Body of pancreas (tissue), 4 donors: ENCODE measurements around the gene CCDC92B. TPM values are rescaled to one million over a fixed set of nuclear protein-coding genes. Genes with fewer than 3 reads are reported as not detected.

Source experiments
- ATAC-seq: fragments of 150-250 bp; one replicate; pipeline ENCODE4 v1.9.1; 2016
- DNase-seq, 4 donors: peaks; one replicate each; pipeline ENCODE4 v3.0.0-alpha.2; 2019
- H3K27ac ChIP-seq, 4 donors: fragments of 200-600 bp; sonication (generic); 1 replicate in 3 of 4; 2 replicates in 1 of 4; pipeline versions ENCODE4 v1.5.1 to v1.6.1; 2016 to 2019; ENCODE audit warnings: mild to moderate bottlenecking in 1 of 4, mixed read lengths in 1 of 4, moderate library complexity in 1 of 4
- H3K27me3 ChIP-seq, 2 donors: fragments of 200-600 bp; sonication (generic); one replicate each; pipeline ENCODE4 v1.6.0; 2016; ENCODE audit warnings: mild to moderate bottlenecking in 1 of 2
- H3K36me3 ChIP-seq, 2 donors: fragments of 200-600 bp; sonication (generic); replicated peaks in 1 of 2; 2 replicates each; pipeline ENCODE4 v1.5.1; 2016; ENCODE audit warnings: low read depth in 2 of 2; ENCODE audit not compliant: insufficient read depth in 1 of 2
- H3K4me1 ChIP-seq: fragments of 200-600 bp; sonication (generic); one replicate; pipeline ENCODE4 v1.6.0; 2016
- H3K4me3 ChIP-seq, 2 donors: fragments of 200-600 bp; sonication (generic); 1 replicate in 1 of 2; 2 replicates in 1 of 2; pipeline ENCODE4 v1.5.1; 2016 to 2019
- H3K9me3 ChIP-seq, 3 donors: fragments of 200-600 bp; sonication (generic); 1 replicate in 2 of 3; 2 replicates in 1 of 3; pipeline ENCODE4 v1.5.1; 2016
- CTCF ChIP-seq, 7 experiments: fragments of 450-650 bp in 4 of 7; fragments of 200-600 bp in 3 of 7; sonication (generic) in 3 of 7; IDR thresholded peaks; one replicate each; pipeline ENCODE4 v1.5.1; 2016 to 2019; ENCODE audit warnings: antibody characterized with exemption in 7 of 7
- POLR2A ChIP-seq, 3 donors: fragments of 450-650 bp; IDR thresholded peaks; one replicate each; pipeline ENCODE4 v1.6.1; 2016; ENCODE audit warnings: antibody characterized with exemption in 3 of 3, mild to moderate bottlenecking in 2 of 3
- WGBS, 2 donors: methylation state at CpG; one replicate each; pipeline ENCODE4 v1.1.5; 2017; 5-methylcytosine and 5-hydroxymethylcytosine counted together
- intact Hi-C: fragments of 100-400 bp; cut with DNase I; formaldehyde crosslinking; loops from one replicate; pipeline ENCODE4 v1.15.1; 2023
- total RNA-seq, 2 donors: library from RNA; depleted of rRNA; stranded (reverse); fragments of >200 nt; gene quantifications; one replicate each; pipeline ENCODE4 v1.1.0, GENCODE V29; 2016

The CCDC92B gene
- total RNA-seq, 2 donors from 2014 or later: 0.26 TPM; not detected in 1

GRCh38 chr17:2778489-2778888, 29.0 kb upstream of the CCDC92B start:
- TF ChIP-seq CTCF (IDR thresholded peaks at IDR 0.05) (no peak), POLR2A (IDR thresholded peaks at IDR 0.05) (no peak)
- 63 to 77% methylated on average over 5 to 6 of the region's 6 CpGs for WGBS, 2 donors
- H3K36me3 ChIP-seq: no peaks in the 10 kb centered on the region
- H3K4me3 ChIP-seq: no peak overlapping the region
- H3K4me1 ChIP-seq: peaks cover 10% of the 10 kb centered on the region
- intact Hi-C loops: no loop called here
- H3K27me3 ChIP-seq: peaks cover 0 to 4% of the 10 kb centered on the region in 2 donors
- no peak overlapping the region for H3K27ac ChIP-seq
- ATAC-seq (no peak), DNase-seq (no peak)
- H3K9me3 ChIP-seq: no peaks in the 10 kb centered on the region

GRCh38 chr17:2777242-2777867, 27.9 kb upstream of the CCDC92B start:
- Histone ChIP-seq H3K9me3 (no peaks in the 10 kb centered on the region), H3K36me3 (no peaks in the 10 kb centered on the region), H3K4me3 (no peak overlapping the region), H3K4me1 (peaks cover 10% of the 10 kb centered on the region), H3K27ac (no peak overlapping the region), H3K27me3 (peaks cover 0 to 4% of the 10 kb centered on the region in 2 donors)
- intact Hi-C loops: no loop called here
- WGBS, 2 donors: 36 to 38% methylated on average over 7 to 11 of the region's 11 CpGs
- ATAC-seq: no peak
- TF ChIP-seq CTCF (IDR thresholded peaks at IDR 0.05) (no peak), POLR2A (IDR thresholded peaks at IDR 0.05) (no peak)
- no peak for DNase-seq

- no peak for TF ChIP-seq POLR2A (IDR thresholded peaks at IDR 0.05)
- no peak for TF ChIP-seq CTCF (IDR thresholded peaks at IDR 0.05)
- WGBS, 2 donors: 1% methylated on average over 27 to 31 of the region's 80 CpGs
- Histone ChIP-seq H3K27ac (no peak overlapping the region), H3K9me3 (no peaks in the 10 kb centered on the region), H3K4me1 (peaks cover 10% of the 10 kb centered on the region), H3K36me3 (no peaks in the 10 kb centered on the region), H3K27me3 (peaks cover 0 to 4% of the 10 kb centered on the region in 2 donors), H3K4me3 (no peak overlapping the region)
- ATAC-seq: no peak
- intact Hi-C loops: no loop called here
- peak in 1 of 4 donors; percentile 22 for DNase-seq
These were observed 27.3 kb upstream of the CCDC92B start for GRCh38 chr17:2776589-2777241.

GRCh38 chr17:2775206-2775605, 25.8 kb upstream of the CCDC92B start:
- DNase-seq (no peak), ATAC-seq (no peak)
- 87 to 89% methylated on average over 6 of the region's 6 CpGs for WGBS, 2 donors
- no peak overlapping the region for H3K27ac ChIP-seq
- intact Hi-C loops: no loop called here
- no peak for TF ChIP-seq CTCF (IDR thresholded peaks at IDR 0.05)
- no peak for TF ChIP-seq POLR2A (IDR thresholded peaks at IDR 0.05)
- peaks cover 0 to 4% of the 10 kb centered on the region in 2 donors for H3K27me3 ChIP-seq
- H3K4me3 ChIP-seq: no peak overlapping the region
- peaks cover 10% of the 10 kb centered on the region for H3K4me1 ChIP-seq
- no peaks in the 10 kb centered on the region for H3K9me3 ChIP-seq
- H3K36me3 ChIP-seq: no peaks in the 10 kb centered on the region

GRCh38 chr17:2770129-2770528, 20.7 kb upstream of the CCDC92B start:
- TF ChIP-seq POLR2A (IDR thresholded peaks at IDR 0.05) (no peak), CTCF (IDR thresholded peaks at IDR 0.05) (no peak)
- 52 to 80% methylated on average over 1 to 12 of the region's 12 CpGs for WGBS, 2 donors
- H3K27me3 ChIP-seq: no peaks in the 10 kb centered on the region

More at GRCh38 chr17:2770129-2770528, 20.7 kb upstream of the CCDC92B start:
- Histone ChIP-seq H3K4me1 (no peaks in the 10 kb centered on the region), H3K4me3 (no peak overlapping the region), H3K9me3 (no peaks in the 10 kb centered on the region), H3K27ac (no peak overlapping the region), H3K36me3 (no peaks in the 10 kb centered on the region)
- ATAC-seq (no peak), DNase-seq (no peak)
- intact Hi-C loops: no loop called here
